ENCODE results near the gene LDLRAP1.

The LDLRAP1 gene

DNA sequence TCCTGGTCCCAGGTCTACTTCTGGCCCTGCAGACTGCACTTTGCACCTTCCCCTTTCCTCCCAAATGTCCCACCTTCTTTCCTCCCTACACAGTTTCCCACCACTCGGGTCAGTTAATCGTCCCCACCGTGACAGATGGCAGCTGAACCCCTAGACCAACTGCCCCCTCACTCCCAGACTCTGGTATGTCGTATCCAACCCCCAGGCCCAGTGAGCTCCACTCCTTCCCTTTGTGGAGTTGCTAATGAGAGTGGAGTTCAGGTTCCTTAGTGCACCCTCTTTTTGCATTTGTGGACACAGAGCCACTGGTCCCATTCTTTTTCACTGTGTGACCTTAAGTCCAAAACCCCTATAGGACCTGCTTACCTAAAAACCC, 75.0 kb downstream of the LDLRAP1 start:
- FAIRE-seq (no peak), DNase-seq (ENCODE audit: insufficient read length, low spot score) (no peak)
